Measurements from ENCODE around the gene ANXA11.
"Not testable (repeated sequence)": the region's sequence is repeated elsewhere in the genome, so short reads cannot be mapped to it uniquely, and the experiment has no call there.

DNA sequence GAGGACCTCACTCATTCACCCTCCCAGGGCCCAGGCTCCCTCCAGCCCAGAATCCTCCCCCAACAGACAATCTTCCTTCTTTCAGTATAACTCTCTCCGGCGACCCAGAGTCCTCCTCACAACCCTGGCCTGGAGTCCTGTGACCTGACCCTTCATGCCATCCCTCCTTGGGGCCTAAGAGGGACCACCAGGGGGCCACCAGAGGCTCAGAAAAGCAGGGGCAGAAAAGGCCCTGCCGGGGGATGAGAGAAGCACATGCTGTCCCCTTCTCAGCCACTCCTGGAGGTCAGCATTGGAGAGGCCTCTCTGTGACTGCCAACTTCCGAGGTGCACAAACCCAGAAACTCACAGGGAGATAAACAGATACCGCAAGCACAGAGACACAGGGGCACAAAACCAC lies 31.1 kb upstream of the ANXA11 start:
- TF ChIP-seq, protein P1, sequence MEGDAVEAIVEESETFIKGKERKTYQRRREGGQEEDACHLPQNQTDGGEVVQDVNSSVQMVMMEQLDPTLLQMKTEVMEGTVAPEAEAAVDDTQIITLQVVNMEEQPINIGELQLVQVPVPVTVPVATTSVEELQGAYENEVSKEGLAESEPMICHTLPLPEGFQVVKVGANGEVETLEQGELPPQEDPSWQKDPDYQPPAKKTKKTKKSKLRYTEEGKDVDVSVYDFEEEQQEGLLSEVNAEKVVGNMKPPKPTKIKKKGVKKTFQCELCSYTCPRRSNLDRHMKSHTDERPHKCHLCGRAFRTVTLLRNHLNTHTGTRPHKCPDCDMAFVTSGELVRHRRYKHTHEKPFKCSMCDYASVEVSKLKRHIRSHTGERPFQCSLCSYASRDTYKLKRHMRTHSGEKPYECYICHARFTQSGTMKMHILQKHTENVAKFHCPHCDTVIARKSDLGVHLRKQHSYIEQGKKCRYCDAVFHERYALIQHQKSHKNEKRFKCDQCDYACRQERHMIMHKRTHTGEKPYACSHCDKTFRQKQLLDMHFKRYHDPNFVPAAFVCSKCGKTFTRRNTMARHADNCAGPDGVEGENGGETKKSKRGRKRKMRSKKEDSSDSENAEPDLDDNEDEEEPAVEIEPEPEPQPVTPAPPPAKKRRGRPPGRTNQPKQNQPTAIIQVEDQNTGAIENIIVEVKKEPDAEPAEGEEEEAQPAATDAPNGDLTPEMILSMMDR (IDR thresholded peaks at IDR 0.05; ENCODE audit: low read depth, low read length), result not testable (repeated sequence)
- TF ChIP-seq POLR2A (IDR thresholded peaks at IDR 0.05; ENCODE audit: extremely low read depth, insufficient read length), result not testable (repeated sequence)
- TF ChIP-seq, protein P2, sequence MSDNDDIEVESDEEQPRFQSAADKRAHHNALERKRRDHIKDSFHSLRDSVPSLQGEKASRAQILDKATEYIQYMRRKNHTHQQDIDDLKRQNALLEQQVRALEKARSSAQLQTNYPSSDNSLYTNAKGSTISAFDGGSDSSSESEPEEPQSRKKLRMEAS (IDR thresholded peaks at IDR 0.05; ENCODE audit: low read depth, low read length), result not testable (repeated sequence)
